ENCODE results near the gene ITSN1.
A peak's percentile ranks its signal among the peaks of the same experiment; 100 is the strongest.
"Not testable (repeated sequence)": the region's sequence is repeated elsewhere in the genome, so short reads cannot be mapped to it uniquely, and the experiment has no call there.

The ITSN1 gene

GRCh38 chr21:33844890-33845205 is 202.5 kb downstream of the ITSN1 start:
- no peak for DNase-seq

GRCh38 chr21:33846141-33846540 is 203.8 kb downstream of the ITSN1 start:
- DNase-seq: no peak

GRCh38 chr21:33847588-33848248 is 205.4 kb downstream of the ITSN1 start:
- DNase-seq: no peak

GRCh38 chr21:33848249-33848953 is 206.1 kb downstream of the ITSN1 start:
- peak; percentile 48 for DNase-seq

GRCh38 chr21:33849834-33850233 is 207.5 kb downstream of the ITSN1 start:
- DNase-seq: no peak

GRCh38 chr21:33850401-33850800 is 208.1 kb downstream of the ITSN1 start:
- DNase-seq: no peak

GRCh38 chr21:33850985-33851384 is 208.7 kb downstream of the ITSN1 start:
- no peak for DNase-seq

GRCh38 chr21:33852485-33852884 is 210.2 kb downstream of the ITSN1 start:
- DNase-seq: no peak

GRCh38 chr21:33854604-33855003 is 212.3 kb downstream of the ITSN1 start:
- DNase-seq: no peak

- no peak for DNase-seq
These were observed 212.9 kb downstream of the ITSN1 start for GRCh38 chr21:33855190-33855589.

GRCh38 chr21:33856893-33857527 is 214.7 kb downstream of the ITSN1 start:
- no peak for DNase-seq

GRCh38 chr21:33857846-33858666 is 215.8 kb downstream of the ITSN1 start:
- DNase-seq: no peak

- DNase-seq: no peak
These were observed 216.5 kb downstream of the ITSN1 start for GRCh38 chr21:33858667-33859372.

GRCh38 chr21:33859373-33860102 is 217.2 kb downstream of the ITSN1 start:
- DNase-seq: no peak

- DNase-seq: no peak
These were observed 218.1 kb downstream of the ITSN1 start for GRCh38 chr21:33860332-33860879.

- no peak for DNase-seq
These were observed 218.8 kb downstream of the ITSN1 start for GRCh38 chr21:33861125-33861524.

GRCh38 chr21:33863191-33863590 is 220.9 kb downstream of the ITSN1 start:
- not testable (repeated sequence) for DNase-seq

- DNase-seq: no peak
These were observed 221.8 kb downstream of the ITSN1 start for GRCh38 chr21:33864150-33864549.

- DNase-seq: no peak
These were observed 222.9 kb downstream of the ITSN1 start for GRCh38 chr21:33865176-33865575.

GRCh38 chr21:33865996-33866575 is 223.8 kb downstream of the ITSN1 start:
- DNase-seq: no peak

- no peak for DNase-seq
These were observed 224.5 kb downstream of the ITSN1 start for GRCh38 chr21:33866826-33867225.

Measured in NCI-H510A treated with DMSO at 0.1 percent for 48 hours (cell line).